Activated CD4-positive, alpha-beta memory T cell treated with anti-CD3 and anti-CD28 coated beads for 36 hours (primary cell): ENCODE measurements around the gene WDR19. TPM values are rescaled to one million over a fixed set of nuclear protein-coding genes. Genes with fewer than 3 reads are reported as not detected.
"Not testable (repeated sequence)": the region's sequence is repeated elsewhere in the genome, so short reads cannot be mapped to it uniquely, and the experiment has no call there.

Experiments used
- CTCF ChIA-PET: fragments of 350-600 bp; sonication (Branson Sonifier 250); formaldehyde crosslinking; loops from one replicate; lab custom pipeline; 2021; ENCODE audit warnings: antibody characterized with exemption, inconsistent platforms; lab: Charles Lee
- POLR2A ChIA-PET: fragments of 350-600 bp; sonication (Branson Sonifier 250); formaldehyde crosslinking; loops from one replicate; lab custom pipeline; 2021; ENCODE audit warnings: antibody characterized with exemption; lab: Charles Lee
- DNase-seq: peaks from one replicate; pipeline ENCODE4 v3.0.0-alpha.2; 2020
- H3K27ac Mint-ChIP-seq: one replicate; pipeline ENCODE4 v1.8.0; 2021; ENCODE audit warnings: mixed read lengths
- H3K27me3 Mint-ChIP-seq: one replicate; pipeline ENCODE4 v1.8.0; 2021; ENCODE audit warnings: mixed read lengths
- H3K36me3 Mint-ChIP-seq: one replicate; pipeline ENCODE4 v1.8.0; 2021; ENCODE audit warnings: mixed read lengths
- H3K4me1 Mint-ChIP-seq: one replicate; pipeline ENCODE4 v1.8.0; 2021; ENCODE audit warnings: low read depth, mixed read lengths
- H3K4me3 Mint-ChIP-seq: one replicate; pipeline ENCODE4 v1.8.0; 2021; ENCODE audit warnings: mild to moderate bottlenecking, mixed read lengths
- H3K9me3 Mint-ChIP-seq: one replicate; pipeline ENCODE4 v1.8.0; 2021; ENCODE audit warnings: mixed read lengths
- intact Hi-C: fragments of 100-400 bp; cut with micrococcal nuclease; formaldehyde crosslinking; loops from one replicate; pipeline ENCODE4 v1.15.1; 2023
- total RNA-seq, 2 experiments: library from RNA; stranded (reverse); gene quantifications; one replicate each; pipeline ENCODE4 v1.2.3, GENCODE V29; 2021

WDR19 gene
- total RNA-seq, 2 experiments from 2014 or later: 16.4 to 17.9 TPM

GRCh38 chr4:39279416-39279815, 97.1 kb downstream of the WDR19 start:
- H3K27ac Mint-ChIP-seq: no peak overlapping the region
- intact Hi-C loops: no loop called here
- H3K4me3 Mint-ChIP-seq: no peak overlapping the region
- H3K27me3 Mint-ChIP-seq: no peaks in the 10 kb centered on the region
- peaks cover 15% of the 10 kb centered on the region for H3K36me3 Mint-ChIP-seq
- CTCF ChIA-PET: no interaction called here
- no peaks in the 10 kb centered on the region for H3K4me1 Mint-ChIP-seq
- POLR2A ChIA-PET: no interaction called here
- H3K9me3 Mint-ChIP-seq: no peaks in the 10 kb centered on the region
- no peak for DNase-seq

GRCh38 chr4:39280770-39281169, 98.4 kb downstream of the WDR19 start:
- intact Hi-C loops: no loop called here
- H3K9me3 Mint-ChIP-seq: no peaks in the 10 kb centered on the region
- ChIA-PET CTCF (no interaction called here), POLR2A (no interaction called here)
- DNase-seq: no peak
- H3K27me3 Mint-ChIP-seq: no peaks in the 10 kb centered on the region
- H3K27ac Mint-ChIP-seq: no peak overlapping the region
- peaks cover 8% of the 10 kb centered on the region for H3K4me1 Mint-ChIP-seq
- no peak overlapping the region for H3K4me3 Mint-ChIP-seq
- peaks cover 12% of the 10 kb centered on the region for H3K36me3 Mint-ChIP-seq

- Mint-ChIP-seq H3K36me3 (peaks cover 36% of the 10 kb centered on the region), H3K27ac (peak overlapping the region; percentile 49), H3K27me3 (no peaks in the 10 kb centered on the region), H3K4me3 (no peak overlapping the region), H3K4me1 (peaks cover 12% of the 10 kb centered on the region), H3K9me3 (no peaks in the 10 kb centered on the region)
- POLR2A ChIA-PET: interaction anchor here (0.6 to 1.5 kb wide), 3 partner anchors 9 to 234 kb away, joined by 3 to 4 read pairs (median 4); partner anchors contain the start of genes LIAS and RPL9
- CTCF ChIA-PET: interaction anchor here (1.0 kb wide), 1 partner anchor 10 kb away, joined by 3 read pairs; no protein-coding TSS in a partner anchor
- no peak for DNase-seq
- intact Hi-C loops: loop anchor here (2.0 to 5.0 kb wide), 2 partner anchors 68 to 383 kb away; no protein-coding TSS in a partner anchor
These were observed 102.9 kb downstream of the WDR19 start for GRCh38 chr4:39285111-39285795.

- intact Hi-C loops: loop anchor here (2.0 to 5.0 kb wide), 2 partner anchors 67 to 384 kb away; no protein-coding TSS in a partner anchor
- CTCF ChIA-PET: interaction anchor here (0.6 to 1.0 kb wide), 2 partner anchors 9 to 861 kb away, joined by 3 read pairs; no protein-coding TSS in a partner anchor
- H3K9me3 Mint-ChIP-seq: no peaks in the 10 kb centered on the region
These were observed 103.5 kb downstream of the WDR19 start for GRCh38 chr4:39285853-39286252.

GRCh38 chr4:39286263-39286662, 103.9 kb downstream of the WDR19 start:
- H3K36me3 Mint-ChIP-seq: peaks cover 41% of the 10 kb centered on the region
- ChIA-PET POLR2A (no interaction called here), CTCF (interaction anchor here (0.6 kb wide), 1 partner anchor 861 kb away, joined by 3 read pairs; no protein-coding TSS in a partner anchor)
- DNase-seq: no peak
- H3K27me3 Mint-ChIP-seq: no peaks in the 10 kb centered on the region
- no peaks in the 10 kb centered on the region for H3K9me3 Mint-ChIP-seq
- H3K4me3 Mint-ChIP-seq: no peak overlapping the region
- intact Hi-C loops: loop anchor here (5.0 kb wide), 1 partner anchor 384 kb away; no protein-coding TSS in a partner anchor
- H3K27ac Mint-ChIP-seq: no peak overlapping the region
- peaks cover 12% of the 10 kb centered on the region for H3K4me1 Mint-ChIP-seq

More at GRCh38 chr4:39285853-39286252, 103.5 kb downstream of the WDR19 start:
- POLR2A ChIA-PET: interaction anchor here (1.5 kb wide), 1 partner anchor 173 kb away, joined by 4 read pairs; the partner anchor contains the start of genes LIAS and RPL9
- peaks cover 38% of the 10 kb centered on the region for H3K36me3 Mint-ChIP-seq
- H3K27me3 Mint-ChIP-seq: no peaks in the 10 kb centered on the region
- peaks cover 12% of the 10 kb centered on the region for H3K4me1 Mint-ChIP-seq
- no peak for DNase-seq
- H3K27ac Mint-ChIP-seq: no peak overlapping the region
- H3K4me3 Mint-ChIP-seq: no peak overlapping the region

GRCh38 chr4:39287223-39287622, 104.9 kb downstream of the WDR19 start:
- POLR2A ChIA-PET: no interaction called here
- no peak for DNase-seq
- Mint-ChIP-seq H3K9me3 (no peaks in the 10 kb centered on the region), H3K4me3 (no peak overlapping the region), H3K27ac (no peak overlapping the region), H3K36me3 (peaks cover 50% of the 10 kb centered on the region), H3K4me1 (peaks cover 18% of the 10 kb centered on the region), H3K27me3 (no peaks in the 10 kb centered on the region)
- intact Hi-C loops: loop anchor here (5.0 kb wide), 1 partner anchor 385 kb away; no protein-coding TSS in a partner anchor
- CTCF ChIA-PET: no interaction called here

- H3K27me3 Mint-ChIP-seq: no peaks in the 10 kb centered on the region
- CTCF ChIA-PET: interaction anchor here (0.6 kb wide), 1 partner anchor 532 kb away, joined by 3 read pairs; no protein-coding TSS in a partner anchor
These were observed 109.4 kb downstream of the WDR19 start for GRCh38 chr4:39291686-39292085.

GRCh38 chr4:39292433-39292832, 110.1 kb downstream of the WDR19 start:
- CTCF ChIA-PET, H3K4me3 Mint-ChIP-seq, intact Hi-C loops, H3K9me3 Mint-ChIP-seq, DNase-seq, H3K27ac Mint-ChIP-seq, POLR2A ChIA-PET, H3K4me1 Mint-ChIP-seq, H3K27me3 Mint-ChIP-seq: not testable (repeated sequence)
- H3K36me3 Mint-ChIP-seq: peaks cover 51% of the 10 kb centered on the region

More at GRCh38 chr4:39291686-39292085, 109.4 kb downstream of the WDR19 start:
- no peak for DNase-seq
- intact Hi-C loops: no loop called here
- peaks cover 54% of the 10 kb centered on the region for H3K36me3 Mint-ChIP-seq
- H3K4me1 Mint-ChIP-seq: peaks cover 8% of the 10 kb centered on the region
- no peak overlapping the region for H3K27ac Mint-ChIP-seq
- POLR2A ChIA-PET: no interaction called here
- no peaks in the 10 kb centered on the region for H3K9me3 Mint-ChIP-seq
- no peak overlapping the region for H3K4me3 Mint-ChIP-seq

- DNase-seq: no peak
- Mint-ChIP-seq H3K27ac (no peak overlapping the region), H3K9me3 (no peaks in the 10 kb centered on the region), H3K4me3 (no peak overlapping the region), H3K36me3 (peaks cover 62% of the 10 kb centered on the region), H3K4me1 (peaks cover 8% of the 10 kb centered on the region), H3K27me3 (no peaks in the 10 kb centered on the region)
- ChIA-PET CTCF (interaction anchor here (0.6 kb wide), 1 partner anchor 10 kb away, joined by 3 read pairs; no protein-coding TSS in a partner anchor), POLR2A (no interaction called here)
- intact Hi-C loops: no loop called here
These were observed 113.5 kb downstream of the WDR19 start for GRCh38 chr4:39295784-39296183.

- peaks cover 61% of the 10 kb centered on the region for H3K36me3 Mint-ChIP-seq
- H3K4me3 Mint-ChIP-seq: no peak overlapping the region
- no peak overlapping the region for H3K27ac Mint-ChIP-seq
- intact Hi-C loops: no loop called here
- no peaks in the 10 kb centered on the region for H3K4me1 Mint-ChIP-seq
- DNase-seq: no peak
- POLR2A ChIA-PET: no interaction called here
- H3K9me3 Mint-ChIP-seq: no peaks in the 10 kb centered on the region
- H3K27me3 Mint-ChIP-seq: no peaks in the 10 kb centered on the region
- CTCF ChIA-PET: no interaction called here
These were observed 120.6 kb downstream of the WDR19 start for GRCh38 chr4:39302901-39303300.

- H3K36me3 Mint-ChIP-seq: peaks cover 60% of the 10 kb centered on the region
- no peaks in the 10 kb centered on the region for H3K9me3 Mint-ChIP-seq
- H3K27ac Mint-ChIP-seq: no peak overlapping the region
- no peaks in the 10 kb centered on the region for H3K4me1 Mint-ChIP-seq
- no peaks in the 10 kb centered on the region for H3K27me3 Mint-ChIP-seq
- POLR2A ChIA-PET: no interaction called here
- no peak for DNase-seq
- no peak overlapping the region for H3K4me3 Mint-ChIP-seq
- CTCF ChIA-PET: no interaction called here
- intact Hi-C loops: no loop called here
These were observed 121.5 kb downstream of the WDR19 start for GRCh38 chr4:39303871-39304270.

- ChIA-PET CTCF (no interaction called here), POLR2A (no interaction called here)
- no peaks in the 10 kb centered on the region for H3K4me1 Mint-ChIP-seq
- H3K4me3 Mint-ChIP-seq: no peak overlapping the region
- no peak overlapping the region for H3K27ac Mint-ChIP-seq
- H3K9me3 Mint-ChIP-seq: no peaks in the 10 kb centered on the region
- no peaks in the 10 kb centered on the region for H3K27me3 Mint-ChIP-seq
- peaks cover 58% of the 10 kb centered on the region for H3K36me3 Mint-ChIP-seq
- intact Hi-C loops: no loop called here
- no peak for DNase-seq
These were observed 122.3 kb downstream of the WDR19 start for GRCh38 chr4:39304651-39305050.
